GM06990 (cell line): Measurements from ENCODE around the gene PIGN.

Experiments
- DNase-seq: peaks from one replicate; pipeline ENCODE4 v3.0.0-alpha.2; 2011; ENCODE audit not compliant: insufficient read length; ENCODE audit errors: extremely low read depth
- H3K27me3 ChIP-seq: replicated peaks from 2 replicates; pipeline ENCODE4 v1.6.0; 2011; ENCODE audit warnings: low read length; ENCODE audit not compliant: control insufficient read depth, insufficient read depth
- H3K36me3 ChIP-seq: 2 replicates; pipeline ENCODE4 v1.5.1; 2011; ENCODE audit warnings: low read length; ENCODE audit not compliant: control insufficient read depth, insufficient read depth
- H3K4me3 ChIP-seq: replicated peaks from 2 replicates; pipeline ENCODE4 v1.5.1; 2011; ENCODE audit warnings: low read depth, mild to moderate bottlenecking, control low read depth, low read length
- TF ChIP-seq, protein P1 (sequence below): IDR thresholded peaks from 2 replicates; pipeline ENCODE4 v1.5.1; 2011; ENCODE audit warnings: low read length, control low read depth, mild to moderate bottlenecking, inconsistent platforms; ENCODE audit not compliant: insufficient read depth, poor library complexity, severe bottlenecking

The PIGN gene

DNA sequence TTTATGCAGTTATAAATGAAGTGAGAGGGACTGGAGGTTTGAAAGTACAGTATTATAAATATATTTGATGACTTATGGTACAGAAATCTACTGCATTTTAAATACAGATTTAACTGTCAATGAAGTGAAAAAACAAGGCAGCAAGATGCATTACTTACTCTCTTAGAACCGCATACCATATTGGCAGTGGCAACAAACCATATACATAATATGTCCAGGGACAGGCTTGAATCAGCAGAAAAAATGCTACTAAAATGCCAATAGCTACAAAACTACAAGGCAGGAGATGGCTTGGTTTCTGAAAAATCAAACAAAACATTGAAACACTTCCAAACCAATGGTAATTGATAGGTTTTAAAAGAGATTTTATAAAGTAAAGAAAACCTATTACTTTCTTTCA, 77.2 kb downstream of the PIGN start:
- Histone ChIP-seq H3K4me3 (no peak overlapping the region), H3K27me3 (no peaks in the 10 kb centered on the region), H3K36me3 (no peaks in the 10 kb centered on the region)
- TF ChIP-seq, protein P1, sequence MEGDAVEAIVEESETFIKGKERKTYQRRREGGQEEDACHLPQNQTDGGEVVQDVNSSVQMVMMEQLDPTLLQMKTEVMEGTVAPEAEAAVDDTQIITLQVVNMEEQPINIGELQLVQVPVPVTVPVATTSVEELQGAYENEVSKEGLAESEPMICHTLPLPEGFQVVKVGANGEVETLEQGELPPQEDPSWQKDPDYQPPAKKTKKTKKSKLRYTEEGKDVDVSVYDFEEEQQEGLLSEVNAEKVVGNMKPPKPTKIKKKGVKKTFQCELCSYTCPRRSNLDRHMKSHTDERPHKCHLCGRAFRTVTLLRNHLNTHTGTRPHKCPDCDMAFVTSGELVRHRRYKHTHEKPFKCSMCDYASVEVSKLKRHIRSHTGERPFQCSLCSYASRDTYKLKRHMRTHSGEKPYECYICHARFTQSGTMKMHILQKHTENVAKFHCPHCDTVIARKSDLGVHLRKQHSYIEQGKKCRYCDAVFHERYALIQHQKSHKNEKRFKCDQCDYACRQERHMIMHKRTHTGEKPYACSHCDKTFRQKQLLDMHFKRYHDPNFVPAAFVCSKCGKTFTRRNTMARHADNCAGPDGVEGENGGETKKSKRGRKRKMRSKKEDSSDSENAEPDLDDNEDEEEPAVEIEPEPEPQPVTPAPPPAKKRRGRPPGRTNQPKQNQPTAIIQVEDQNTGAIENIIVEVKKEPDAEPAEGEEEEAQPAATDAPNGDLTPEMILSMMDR, result no peak
- DNase-seq, result no peak

DNA sequence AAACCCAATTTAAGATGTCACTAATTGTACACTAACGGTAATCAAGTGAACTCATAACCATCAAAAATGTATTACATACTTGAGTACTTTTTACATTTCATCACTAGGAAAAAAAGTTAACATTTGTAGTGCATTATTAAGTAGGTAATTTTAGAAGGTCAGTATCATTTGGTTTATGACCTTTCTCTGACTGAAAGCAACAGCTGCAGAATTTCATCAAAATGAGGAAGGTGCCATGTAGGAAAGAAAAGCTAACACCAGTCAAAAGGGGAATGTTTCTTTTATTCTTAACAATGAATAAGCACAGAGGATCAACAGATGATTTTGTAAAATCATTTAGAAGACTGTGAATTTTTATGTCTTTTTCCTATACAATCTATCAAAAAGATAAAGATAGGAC, 79.0 kb downstream of the PIGN start:
- Histone ChIP-seq H3K36me3 (no peaks in the 10 kb centered on the region), H3K4me3 (no peak overlapping the region), H3K27me3 (no peaks in the 10 kb centered on the region)
- TF ChIP-seq, protein P1, result no peak
- DNase-seq, result peak; percentile 16

DNA sequence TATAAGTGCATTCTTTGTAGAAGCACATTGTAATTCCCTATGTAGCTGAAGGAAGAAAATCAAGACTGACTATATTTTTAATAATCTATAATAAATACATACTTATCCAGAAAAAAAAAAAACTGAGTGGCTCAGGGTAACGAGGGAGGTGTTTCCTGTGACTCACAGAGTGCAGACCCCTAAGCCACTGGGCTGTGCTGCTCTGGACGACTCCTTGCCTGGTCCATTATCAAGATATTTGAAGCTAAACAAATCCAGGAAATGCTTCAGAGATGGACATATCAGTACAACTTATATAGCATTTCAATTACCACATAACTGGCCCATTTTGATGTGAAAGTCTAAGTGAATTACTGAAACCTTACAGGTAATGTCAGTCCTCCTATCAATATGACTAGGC, 80.6 kb downstream of the PIGN start:
- H3K27me3 ChIP-seq, result no peaks in the 10 kb centered on the region
- no peak for DNase-seq
- TF ChIP-seq, protein P1, result no peak
- H3K4me3 ChIP-seq, result no peak overlapping the region
- no peaks in the 10 kb centered on the region for H3K36me3 ChIP-seq

DNA sequence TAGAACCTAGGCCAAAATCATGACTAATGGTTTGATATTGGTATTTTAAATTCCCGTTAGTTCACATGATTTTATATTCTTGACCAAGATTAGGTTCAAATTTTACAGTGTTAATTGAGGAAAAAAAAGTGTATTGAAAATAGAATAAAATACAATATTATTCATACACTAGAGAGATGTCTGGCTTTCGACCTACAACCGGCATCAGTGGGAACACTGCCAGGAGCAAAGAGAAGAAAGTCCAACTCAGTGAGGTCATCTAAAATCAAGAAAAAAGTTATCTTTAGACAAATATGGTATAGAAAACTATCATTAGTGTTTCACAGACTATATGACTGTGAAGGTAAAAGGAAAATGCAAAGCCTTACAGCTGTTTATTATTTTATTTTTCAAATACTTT, 81.5 kb downstream of the PIGN start:
- H3K36me3 ChIP-seq, result no peaks in the 10 kb centered on the region
- H3K27me3 ChIP-seq, result no peaks in the 10 kb centered on the region
- TF ChIP-seq, protein P1, result no peak
- no peak for DNase-seq
- no peak overlapping the region for H3K4me3 ChIP-seq

DNA sequence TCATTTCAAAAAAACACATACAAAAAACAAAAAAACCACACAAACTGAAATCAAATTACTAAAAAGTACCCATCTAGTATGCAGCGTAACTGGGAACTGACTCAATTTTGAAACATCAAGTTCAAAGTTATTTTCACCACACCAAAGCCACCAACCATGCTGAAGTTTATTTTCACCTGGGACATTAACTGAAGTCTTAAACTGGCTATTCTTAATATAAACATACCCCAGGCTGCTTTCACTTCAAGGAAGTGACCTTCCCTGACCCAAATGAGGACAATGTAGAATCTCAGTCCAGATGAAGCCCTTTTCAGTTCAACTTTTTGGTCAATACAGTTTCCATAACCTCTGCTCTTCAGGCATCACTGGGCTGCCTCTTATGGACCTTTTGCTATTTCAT, 84.6 kb downstream of the PIGN start:
- TF ChIP-seq, protein P1, result no peak

DNA sequence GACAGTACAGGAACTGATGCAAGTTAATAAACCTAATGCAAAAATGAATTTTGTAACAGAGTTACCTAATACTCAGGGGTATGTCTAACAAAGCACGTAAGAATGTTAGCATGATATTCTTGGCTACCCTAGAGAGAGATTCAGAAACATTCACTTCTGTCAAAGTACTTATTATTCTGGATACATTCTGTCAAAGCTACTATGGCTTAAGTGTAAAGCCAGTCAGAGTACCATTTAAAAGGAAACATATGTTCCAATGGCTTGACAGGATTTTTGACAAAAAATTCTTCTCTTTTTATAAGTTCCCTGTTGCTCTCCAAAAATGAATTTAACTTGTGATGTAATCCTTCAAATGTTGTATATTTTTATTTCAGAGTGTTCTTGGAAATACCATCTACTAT, 85.5 kb downstream of the PIGN start:
- TF ChIP-seq, protein P1, result no peak
- no peaks in the 10 kb centered on the region for H3K27me3 ChIP-seq
- DNase-seq, result no peak
- no peak overlapping the region for H3K4me3 ChIP-seq
- H3K36me3 ChIP-seq, result no peaks in the 10 kb centered on the region

More for the DNA sequence above, 84.6 kb downstream of the PIGN start:
- Histone ChIP-seq H3K4me3 (no peak overlapping the region), H3K36me3 (no peaks in the 10 kb centered on the region), H3K27me3 (no peaks in the 10 kb centered on the region)
- peak; percentile 34 for DNase-seq
